ENCODE results near the gene PBX2.
A peak's percentile ranks its signal among the peaks of the same experiment; 100 is the strongest.
"Not testable (repeated sequence)": the region's sequence is repeated elsewhere in the genome, so short reads cannot be mapped to it uniquely, and the experiment has no call there.

PBX2 gene

GRCh38 chr6:32202186-32202585, 12.2 kb upstream of the PBX2 start:
- FAIRE-seq, result no peak

GRCh38 chr6:32200711-32201475, 10.9 kb upstream of the PBX2 start:
- FAIRE-seq, result no peak

GRCh38 chr6:32198866-32199265, 8.9 kb upstream of the PBX2 start:
- no peak for FAIRE-seq

GRCh38 chr6:32198345-32198696, 8.3 kb upstream of the PBX2 start:
- FAIRE-seq, result no peak

GRCh38 chr6:32196682-32197616, 6.9 kb upstream of the PBX2 start:
- no peak for FAIRE-seq

- FAIRE-seq, result no peak
Observed at GRCh38 chr6:32195902-32196681, 6.1 kb upstream of the PBX2 start.

GRCh38 chr6:32195652-32195901, 5.6 kb upstream of the PBX2 start:
- peak; percentile 97 for FAIRE-seq

GRCh38 chr6:32194825-32195651, 5.0 kb upstream of the PBX2 start:
- FAIRE-seq, result no peak

GRCh38 chr6:32194388-32194787, 4.4 kb upstream of the PBX2 start:
- FAIRE-seq, result no peak

- FAIRE-seq, result not testable (repeated sequence)
Observed at GRCh38 chr6:32193096-32193495, 3.1 kb upstream of the PBX2 start.

GRCh38 chr6:32192608-32193039, 2.6 kb upstream of the PBX2 start, which contains the start of gene GPSM3:
Gene GPSM3 (minus strand): TSS chr6:32192643. CDS start chr6:32192513, 130 bp downstream.
- FAIRE-seq, result no peak

- no peak for FAIRE-seq
Observed at GRCh38 chr6:32191696-32192607, 1.9 kb upstream of the PBX2 start.

GRCh38 chr6:32190911-32191677, 1.1 kb upstream of the PBX2 start:
- no peak for FAIRE-seq

GRCh38 chr6:32189742-32190053, 304 bp downstream of the PBX2 start:
- FAIRE-seq, result no peak

- FAIRE-seq, result no peak
Observed at GRCh38 chr6:32189069-32189741, 797 bp downstream of the PBX2 start.

- no peak for FAIRE-seq
Observed at GRCh38 chr6:32188381-32189068, 1.5 kb downstream of the PBX2 start.

- not testable (repeated sequence) for FAIRE-seq
Observed at GRCh38 chr6:32187725-32188380, 2.1 kb downstream of the PBX2 start.

GRCh38 chr6:32187009-32187709, 2.8 kb downstream of the PBX2 start:
- no peak for FAIRE-seq

All from A204.1 (cell line).